ENCODE results near the gene ZSCAN5A. TPM values are rescaled to one million over a fixed set of nuclear protein-coding genes. Genes with fewer than 3 reads are reported as not detected.

Gene ZSCAN5A
- total and polyA plus RNA-seq, 4 donors = 5.5 to 17.4 (median 10.1) TPM

DNA sequence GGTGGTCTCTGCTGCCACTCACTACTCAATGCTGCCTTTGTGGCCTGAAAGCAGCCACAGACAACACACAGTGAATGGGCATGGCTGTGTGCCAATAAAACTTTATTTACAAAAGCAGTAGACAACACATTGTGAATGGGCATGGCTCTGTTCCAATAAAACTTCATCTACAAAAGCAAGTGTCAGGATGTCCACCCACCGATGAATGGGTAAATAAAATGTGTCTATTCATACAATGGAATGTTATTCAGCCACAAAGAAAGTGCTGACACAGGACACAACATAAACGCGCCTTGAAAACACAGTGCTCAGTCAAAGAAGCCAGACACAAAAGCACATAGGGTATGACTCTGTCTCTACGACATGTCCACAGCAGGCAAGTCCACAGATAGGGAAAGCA is 20.1 kb downstream of the ZSCAN5A start:
- H3K4me1 ChIP-seq (ENCODE audit: control insufficient read depth in 5 of 5, insufficient read depth in 5 of 5, low read length in 5 of 5) = no peaks in the 10 kb centered on the region
- H3K27ac ChIP-seq (ENCODE audit: low read depth in 1 of 2, low read length in 1 of 2) = no peak overlapping the region
- peaks cover 3 to 28% (median 20%) of the 10 kb centered on the region in 4 donors for H3K36me3 ChIP-seq (ENCODE audit: control insufficient read depth in 4 of 4, insufficient read depth in 4 of 4, low read length in 4 of 4)
- TF ChIP-seq, protein P1, sequence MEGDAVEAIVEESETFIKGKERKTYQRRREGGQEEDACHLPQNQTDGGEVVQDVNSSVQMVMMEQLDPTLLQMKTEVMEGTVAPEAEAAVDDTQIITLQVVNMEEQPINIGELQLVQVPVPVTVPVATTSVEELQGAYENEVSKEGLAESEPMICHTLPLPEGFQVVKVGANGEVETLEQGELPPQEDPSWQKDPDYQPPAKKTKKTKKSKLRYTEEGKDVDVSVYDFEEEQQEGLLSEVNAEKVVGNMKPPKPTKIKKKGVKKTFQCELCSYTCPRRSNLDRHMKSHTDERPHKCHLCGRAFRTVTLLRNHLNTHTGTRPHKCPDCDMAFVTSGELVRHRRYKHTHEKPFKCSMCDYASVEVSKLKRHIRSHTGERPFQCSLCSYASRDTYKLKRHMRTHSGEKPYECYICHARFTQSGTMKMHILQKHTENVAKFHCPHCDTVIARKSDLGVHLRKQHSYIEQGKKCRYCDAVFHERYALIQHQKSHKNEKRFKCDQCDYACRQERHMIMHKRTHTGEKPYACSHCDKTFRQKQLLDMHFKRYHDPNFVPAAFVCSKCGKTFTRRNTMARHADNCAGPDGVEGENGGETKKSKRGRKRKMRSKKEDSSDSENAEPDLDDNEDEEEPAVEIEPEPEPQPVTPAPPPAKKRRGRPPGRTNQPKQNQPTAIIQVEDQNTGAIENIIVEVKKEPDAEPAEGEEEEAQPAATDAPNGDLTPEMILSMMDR (IDR thresholded peaks at IDR 0.05; ENCODE audit: control extremely low read depth, extremely low read depth) = no peak
- WGBS, 2 donors = 78 to 79% methylated on average over 4 of the region's 4 CpGs
- ATAC-seq (ENCODE audit: insufficient read depth, low FRiP score) (no peak), DNase-seq (no peak)
- H3K9ac ChIP-seq (ENCODE audit: insufficient read depth in 1 of 2, low read length in 2 of 2) = no peak overlapping the region
- peaks cover 0 to 4% (median 0%) of the 10 kb centered on the region in 4 donors for H3K9me3 ChIP-seq (ENCODE audit: control insufficient read depth in 4 of 4, insufficient read depth in 3 of 4, low read length in 3 of 4)
- no peak overlapping the region for H3K4me3 ChIP-seq
- H3K27me3 ChIP-seq (ENCODE audit: control insufficient read depth in 3 of 3, insufficient read depth in 3 of 3, low read length in 2 of 3) = no peaks in the 10 kb centered on the region

DNA sequence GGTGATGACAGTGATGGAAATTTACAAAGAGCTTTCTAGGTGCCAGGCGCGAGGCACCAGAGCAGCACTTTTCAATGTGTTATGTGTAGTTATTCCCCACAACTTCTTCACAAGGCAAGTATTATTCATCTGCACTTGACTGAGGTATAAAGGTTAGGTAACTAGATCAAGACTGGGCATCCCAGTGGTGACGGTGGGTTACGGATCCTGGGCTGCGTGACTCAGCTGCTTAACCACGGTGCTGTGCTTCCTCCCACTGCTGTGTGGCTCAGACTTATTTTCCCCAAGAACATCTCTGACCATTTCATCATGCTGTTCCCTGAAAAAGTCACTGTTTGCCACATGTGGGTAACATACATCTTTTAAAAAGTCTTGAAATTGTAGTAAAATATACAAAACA is 22.8 kb downstream of the ZSCAN5A start:
- TF ChIP-seq, protein P1 (IDR thresholded peaks at IDR 0.05; ENCODE audit: control extremely low read depth, extremely low read depth) = no peak
- 72 to 80% methylated on average over 6 of the region's 6 CpGs for WGBS, 2 donors
- no peaks in the 10 kb centered on the region for H3K27me3 ChIP-seq (ENCODE audit: control insufficient read depth in 3 of 3, insufficient read depth in 3 of 3, low read length in 2 of 3)
- H3K4me3 ChIP-seq = no peak overlapping the region
- peaks cover 0 to 4% (median 0%) of the 10 kb centered on the region in 4 donors for H3K9me3 ChIP-seq (ENCODE audit: control insufficient read depth in 4 of 4, insufficient read depth in 3 of 4, low read length in 3 of 4)
- no peak for ATAC-seq (ENCODE audit: insufficient read depth, low FRiP score)
- H3K9ac ChIP-seq (ENCODE audit: insufficient read depth in 1 of 2, low read length in 2 of 2) = no peak overlapping the region
- peaks cover 3 to 34% (median 22%) of the 10 kb centered on the region in 4 donors for H3K36me3 ChIP-seq (ENCODE audit: control insufficient read depth in 4 of 4, insufficient read depth in 4 of 4, low read length in 4 of 4)
- no peak for DNase-seq
- no peaks in the 10 kb centered on the region for H3K4me1 ChIP-seq (ENCODE audit: control insufficient read depth in 5 of 5, insufficient read depth in 5 of 5, low read length in 5 of 5)
- H3K27ac ChIP-seq (ENCODE audit: low read depth in 1 of 2, low read length in 1 of 2) = no peak overlapping the region

DNA sequence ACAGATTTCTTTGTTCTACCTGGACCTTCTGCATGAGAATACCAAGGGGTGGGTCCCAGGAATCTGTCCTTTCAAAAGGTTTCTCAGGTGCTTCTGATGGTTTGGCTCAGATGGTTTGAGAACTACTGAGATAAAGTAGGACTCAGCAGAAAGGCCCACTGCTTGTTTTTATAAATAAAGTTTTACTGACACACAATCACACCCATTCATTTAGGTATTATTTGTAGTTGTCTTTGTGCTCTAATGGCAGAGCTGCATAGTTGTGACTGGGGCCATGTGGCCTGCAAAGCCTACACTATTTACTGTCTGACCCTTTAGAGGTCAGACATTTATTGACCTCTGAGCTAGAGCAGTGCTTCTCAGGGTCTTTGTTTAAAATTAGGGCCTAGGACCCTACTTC is 24.5 kb downstream of the ZSCAN5A start:
- Histone ChIP-seq H3K4me1 (ENCODE audit: control insufficient read depth in 5 of 5, insufficient read depth in 5 of 5, low read length in 5 of 5) (no peaks in the 10 kb centered on the region), H3K27me3 (ENCODE audit: control insufficient read depth in 3 of 3, insufficient read depth in 3 of 3, low read length in 2 of 3) (no peaks in the 10 kb centered on the region), H3K27ac (ENCODE audit: low read depth in 1 of 2, low read length in 1 of 2) (no peak overlapping the region), H3K36me3 (ENCODE audit: control insufficient read depth in 4 of 4, insufficient read depth in 4 of 4, low read length in 4 of 4) (peaks cover 3 to 33% (median 18%) of the 10 kb centered on the region in 4 donors), H3K4me3 (no peak overlapping the region), H3K9ac (ENCODE audit: insufficient read depth in 1 of 2, low read length in 2 of 2) (no peak overlapping the region), H3K9me3 (ENCODE audit: control insufficient read depth in 4 of 4, insufficient read depth in 3 of 4, low read length in 3 of 4) (peaks cover 0 to 4% (median 0%) of the 10 kb centered on the region in 4 donors)
- TF ChIP-seq, protein P1 (IDR thresholded peaks at IDR 0.05; ENCODE audit: control extremely low read depth, extremely low read depth) = no peak
- ATAC-seq (ENCODE audit: insufficient read depth, low FRiP score) (no peak), DNase-seq (no peak)

DNA sequence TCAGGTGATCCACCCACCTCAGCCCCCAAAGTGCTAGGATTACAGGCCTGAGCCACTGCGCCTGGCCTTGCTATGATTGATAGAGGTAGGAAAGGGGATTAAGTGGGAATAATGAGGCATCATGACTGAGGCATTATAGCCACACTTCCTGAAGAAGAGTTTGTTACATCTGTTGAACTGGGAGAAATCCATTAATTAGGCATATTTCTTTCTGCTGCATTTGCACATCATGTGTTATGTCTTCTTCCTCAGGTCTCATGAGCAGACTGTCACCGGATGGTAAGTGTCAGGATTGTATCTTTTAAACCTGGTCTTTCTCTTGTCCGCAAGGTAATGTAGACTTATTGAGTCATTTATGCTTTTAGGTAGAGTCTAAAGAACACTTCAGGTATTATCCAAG is 29.9 kb downstream of the ZSCAN5A start:
- no peak overlapping the region for H3K27ac ChIP-seq (ENCODE audit: low read depth in 1 of 2, low read length in 1 of 2)
- no peak for ATAC-seq (ENCODE audit: insufficient read depth, low FRiP score)
- no peak overlapping the region for H3K4me3 ChIP-seq
- no peaks in the 10 kb centered on the region for H3K9me3 ChIP-seq (ENCODE audit: control insufficient read depth in 4 of 4, insufficient read depth in 3 of 4, low read length in 3 of 4)
- H3K27me3 ChIP-seq (ENCODE audit: control insufficient read depth in 3 of 3, insufficient read depth in 3 of 3, low read length in 2 of 3) = no peaks in the 10 kb centered on the region
- no peaks in the 10 kb centered on the region for H3K4me1 ChIP-seq (ENCODE audit: control insufficient read depth in 5 of 5, insufficient read depth in 5 of 5, low read length in 5 of 5)
- H3K9ac ChIP-seq (ENCODE audit: insufficient read depth in 1 of 2, low read length in 2 of 2) = no peak overlapping the region
- TF ChIP-seq, protein P1 (IDR thresholded peaks at IDR 0.05; ENCODE audit: control extremely low read depth, extremely low read depth) = no peak
- peaks cover 0 to 9% (median 7%) of the 10 kb centered on the region in 4 donors for H3K36me3 ChIP-seq (ENCODE audit: control insufficient read depth in 4 of 4, insufficient read depth in 4 of 4, low read length in 4 of 4)
- no peak for DNase-seq
- 95 to 98% methylated on average over 3 of the region's 3 CpGs for WGBS, 2 donors
